AG09319 (cell line): ENCODE data around the gene SPNS3.

Experiments used
- DNase-seq: peaks from one replicate; pipeline ENCODE4 v3.0.0-alpha.2; 2010; ENCODE audit warnings: low read depth; ENCODE audit errors: extremely low read depth
- TF ChIP-seq, protein P1 (sequence below): IDR thresholded peaks from 2 replicates; pipeline ENCODE4 v1.5.1; 2011; ENCODE audit warnings: low read depth, mild to moderate bottlenecking, inconsistent platforms, low read length, moderate library complexity

The SPNS3 gene

GRCh38 chr17:4518901-4519300 is 85.2 kb downstream of the SPNS3 start:
- DNase-seq = no peak
- TF ChIP-seq, protein P1, sequence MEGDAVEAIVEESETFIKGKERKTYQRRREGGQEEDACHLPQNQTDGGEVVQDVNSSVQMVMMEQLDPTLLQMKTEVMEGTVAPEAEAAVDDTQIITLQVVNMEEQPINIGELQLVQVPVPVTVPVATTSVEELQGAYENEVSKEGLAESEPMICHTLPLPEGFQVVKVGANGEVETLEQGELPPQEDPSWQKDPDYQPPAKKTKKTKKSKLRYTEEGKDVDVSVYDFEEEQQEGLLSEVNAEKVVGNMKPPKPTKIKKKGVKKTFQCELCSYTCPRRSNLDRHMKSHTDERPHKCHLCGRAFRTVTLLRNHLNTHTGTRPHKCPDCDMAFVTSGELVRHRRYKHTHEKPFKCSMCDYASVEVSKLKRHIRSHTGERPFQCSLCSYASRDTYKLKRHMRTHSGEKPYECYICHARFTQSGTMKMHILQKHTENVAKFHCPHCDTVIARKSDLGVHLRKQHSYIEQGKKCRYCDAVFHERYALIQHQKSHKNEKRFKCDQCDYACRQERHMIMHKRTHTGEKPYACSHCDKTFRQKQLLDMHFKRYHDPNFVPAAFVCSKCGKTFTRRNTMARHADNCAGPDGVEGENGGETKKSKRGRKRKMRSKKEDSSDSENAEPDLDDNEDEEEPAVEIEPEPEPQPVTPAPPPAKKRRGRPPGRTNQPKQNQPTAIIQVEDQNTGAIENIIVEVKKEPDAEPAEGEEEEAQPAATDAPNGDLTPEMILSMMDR = no peak

- no peak for DNase-seq
- TF ChIP-seq, protein P1 = no peak
Measured at GRCh38 chr17:4519361-4519788, 85.6 kb downstream of the SPNS3 start.

DNA sequence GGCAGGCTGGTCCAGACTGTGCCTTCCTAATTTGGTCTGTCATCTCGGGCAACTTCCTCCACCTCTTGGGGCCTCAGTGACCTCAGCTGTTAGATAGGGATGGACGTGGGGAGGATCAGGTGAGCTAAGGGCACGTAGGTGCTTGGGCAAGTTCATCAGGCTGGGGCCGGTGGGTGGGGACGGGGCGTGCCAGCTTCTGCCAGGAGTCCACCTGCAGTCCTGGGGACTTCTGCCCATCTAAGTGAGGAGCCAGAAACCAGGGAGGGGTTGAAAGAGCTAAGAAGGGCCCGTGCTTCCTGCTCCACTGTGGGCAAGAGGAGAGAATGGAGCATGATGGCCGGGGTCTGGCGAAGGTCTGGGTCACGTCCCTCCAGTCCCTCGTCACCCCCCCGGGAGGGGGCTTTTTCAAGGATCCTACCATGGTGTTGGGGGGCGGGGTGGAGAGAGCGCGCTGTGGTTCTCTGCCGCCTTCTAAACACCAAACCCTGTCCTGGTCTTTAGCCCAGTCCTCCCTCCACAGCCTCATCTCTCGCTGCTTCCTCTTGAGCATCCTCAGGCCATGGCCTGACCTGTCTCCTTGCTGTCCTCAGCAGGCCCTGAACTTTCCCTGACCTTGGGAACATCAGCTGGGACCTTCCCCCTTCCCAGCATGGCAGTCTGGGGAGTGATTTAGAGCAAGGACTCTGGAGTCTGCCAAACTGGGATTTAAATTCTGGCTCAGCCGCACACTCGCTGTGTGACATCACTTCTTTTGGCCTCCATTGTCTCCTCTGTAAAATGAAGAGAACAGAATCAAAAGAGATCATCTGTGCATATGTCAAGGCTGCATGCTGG is 86.5 kb downstream of the SPNS3 start:
- TF ChIP-seq, protein P1 = no peak
- DNase-seq = no peak

- TF ChIP-seq, protein P1 = no peak
- DNase-seq = no peak
Measured at GRCh38 chr17:4520894-4521600, 87.3 kb downstream of the SPNS3 start.

DNA sequence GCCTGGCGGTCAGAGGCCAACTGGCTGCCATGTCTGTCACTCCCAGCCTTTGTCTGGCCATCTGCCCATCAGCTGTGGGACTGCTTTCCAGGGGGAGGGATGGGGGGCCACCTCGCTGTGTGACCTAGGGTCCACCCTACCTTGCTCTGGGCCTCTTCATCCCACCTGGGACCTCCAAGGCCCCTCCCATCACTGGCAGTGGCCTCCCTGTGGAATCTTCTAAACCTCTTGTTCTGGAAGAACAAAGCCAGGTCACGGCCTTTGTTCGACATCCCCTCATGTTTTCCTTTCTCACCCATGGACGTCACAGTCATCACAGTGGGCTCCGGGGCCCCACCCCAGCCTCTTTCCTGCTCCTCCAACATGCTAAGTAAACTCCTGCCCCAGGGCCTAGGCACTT is 88.9 kb downstream of the SPNS3 start:
- TF ChIP-seq, protein P1 = no peak
- DNase-seq = no peak

DNA sequence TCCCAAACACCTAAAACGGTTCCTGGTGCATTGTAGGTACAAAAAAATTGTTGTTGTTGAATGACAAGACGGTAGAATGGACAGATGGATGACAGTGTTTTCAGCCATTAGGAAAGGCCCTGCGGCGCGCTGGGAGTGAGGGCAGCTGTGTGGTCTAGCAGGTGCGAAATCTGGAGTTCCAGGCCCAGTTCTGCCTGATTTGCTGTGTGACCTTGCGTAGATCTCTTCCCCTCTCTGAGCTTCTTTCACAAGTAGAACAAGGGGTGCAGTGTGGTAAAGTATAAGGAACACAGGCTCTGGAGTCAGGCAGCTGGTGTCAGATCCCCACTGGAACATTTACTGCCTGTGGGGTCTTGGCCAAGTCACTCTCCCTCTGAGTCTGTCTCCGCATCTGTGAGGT is 90.2 kb downstream of the SPNS3 start:
- TF ChIP-seq, protein P1 = no peak
- no peak for DNase-seq
